Measurements from ENCODE around the gene UTY. TPM values are rescaled to one million over a fixed set of nuclear protein-coding genes. Genes with fewer than 3 reads are reported as not detected.
A peak's percentile ranks its signal among the peaks of the same experiment; 100 is the strongest.

UTY gene
- total RNA-seq, 1 experiment from 2014 or later: 3.4 TPM

- DNase-seq (ENCODE audit: low read depth): no peak
These were observed 62.8 kb downstream of the UTY start for GRCh38 chrY:13416869-13417661.

- DNase-seq (ENCODE audit: low read depth): no peak
These were observed 64.3 kb downstream of the UTY start for GRCh38 chrY:13415556-13415955.

- no peak for DNase-seq (ENCODE audit: low read depth)
These were observed 81.0 kb downstream of the UTY start for GRCh38 chrY:13398876-13399275.

- DNase-seq (ENCODE audit: low read depth): no peak
These were observed 98.6 kb downstream of the UTY start for GRCh38 chrY:13381110-13381683.

GRCh38 chrY:13370868-13371800, 108.7 kb downstream of the UTY start:
- DNase-seq (ENCODE audit: low read depth): no peak

GRCh38 chrY:13370245-13370644, 109.6 kb downstream of the UTY start:
- no peak for DNase-seq (ENCODE audit: low read depth)

GRCh38 chrY:13368513-13368845, 111.4 kb downstream of the UTY start:
- DNase-seq (ENCODE audit: low read depth): no peak

GRCh38 chrY:13363641-13364040, 116.2 kb downstream of the UTY start:
- DNase-seq (ENCODE audit: low read depth): no peak

- DNase-seq (ENCODE audit: low read depth): no peak
These were observed 117.2 kb downstream of the UTY start for GRCh38 chrY:13362662-13363061.

- peak; percentile 36 for DNase-seq (ENCODE audit: low read depth)
These were observed 117.9 kb downstream of the UTY start for GRCh38 chrY:13361656-13362636.

GRCh38 chrY:13351443-13351842, 128.4 kb downstream of the UTY start:
- peak; percentile 7 for DNase-seq (ENCODE audit: low read depth)

- DNase-seq (ENCODE audit: low read depth): no peak
These were observed 132.7 kb downstream of the UTY start for GRCh38 chrY:13347106-13347505.

- no peak for DNase-seq (ENCODE audit: low read depth)
These were observed 134.3 kb downstream of the UTY start for GRCh38 chrY:13345549-13345948.

- DNase-seq (ENCODE audit: low read depth): peak; percentile 2
These were observed 136.4 kb downstream of the UTY start for GRCh38 chrY:13343307-13343946.

- no peak for DNase-seq (ENCODE audit: low read depth)
These were observed 139.9 kb downstream of the UTY start for GRCh38 chrY:13339939-13340338.

- no peak for DNase-seq (ENCODE audit: low read depth)
These were observed 140.5 kb downstream of the UTY start for GRCh38 chrY:13339381-13339780.

- DNase-seq (ENCODE audit: low read depth): no peak
These were observed 141.1 kb downstream of the UTY start for GRCh38 chrY:13338711-13339110.

- no peak for DNase-seq (ENCODE audit: low read depth)
These were observed 141.9 kb downstream of the UTY start for GRCh38 chrY:13337934-13338333.

- DNase-seq (ENCODE audit: low read depth): no peak
These were observed 146.0 kb downstream of the UTY start for GRCh38 chrY:13333791-13334190.

- no peak for DNase-seq (ENCODE audit: low read depth)
These were observed 149.2 kb downstream of the UTY start for GRCh38 chrY:13330651-13331050.
